Neuronal stem cell (in vitro differentiated cells): ENCODE results near the gene NUMA1.

ENCODE experiments used
- DNase-seq: peaks from one replicate; pipeline ENCODE4 v3.0.0-alpha.2; 2013; ENCODE audit warnings: low spot score
- H2AFZ ChIP-seq: one replicate; pipeline ENCODE4 v1.6.1; 2013; ENCODE audit warnings: mild to moderate bottlenecking, low read length, inconsistent platforms
- H2AK5ac ChIP-seq: 2 replicates; pipeline ENCODE4 v1.6.1; 2013; ENCODE audit warnings: low read depth, mild to moderate bottlenecking, inconsistent platforms, low read length, moderate library complexity, mixed read lengths
- H2BK120ac ChIP-seq: 2 replicates; pipeline ENCODE4 v1.6.1; 2013; ENCODE audit warnings: low read depth, mild to moderate bottlenecking, inconsistent platforms, low read length, moderate library complexity, mixed read lengths
- H2BK12ac ChIP-seq: one replicate; pipeline ENCODE4 v1.6.1; 2013; ENCODE audit warnings: low read length, inconsistent platforms
- H2BK15ac ChIP-seq: 2 replicates; pipeline ENCODE4 v1.6.1; 2013; ENCODE audit warnings: mild to moderate bottlenecking, low read length, inconsistent platforms, mixed read lengths
- H2BK5ac ChIP-seq: one replicate; pipeline ENCODE4 v1.6.1; 2013; ENCODE audit warnings: inconsistent platforms, mild to moderate bottlenecking, low read length, moderate library complexity
- H3K14ac ChIP-seq: one replicate; pipeline ENCODE4 v1.6.1; 2013; ENCODE audit warnings: low read length, inconsistent platforms
- H3K18ac ChIP-seq: 2 replicates; pipeline ENCODE4 v1.6.1; 2013; ENCODE audit warnings: low read length, inconsistent platforms
- H3K23ac ChIP-seq: 2 replicates; pipeline ENCODE4 v1.6.1; 2013; ENCODE audit warnings: low read depth, mild to moderate bottlenecking, mixed read lengths, low read length, inconsistent platforms; ENCODE audit not compliant: poor library complexity
- H3K27ac ChIP-seq: replicated peaks from 3 replicates; pipeline ENCODE4 v1.5.1; 2013; ENCODE audit warnings: low read length, inconsistent platforms
- H3K27me3 ChIP-seq, 3 experiments: 2 replicates each; pipeline ENCODE4 v1.6.1; 2013; ENCODE audit warnings: low read length in 3 of 3, mild to moderate bottlenecking in 2 of 3, inconsistent platforms in 1 of 3, low read depth in 1 of 3, mixed read lengths in 1 of 3, moderate library complexity in 1 of 3; ENCODE audit not compliant: control insufficient read depth in 3 of 3, insufficient read depth in 3 of 3
- H3K36me3 ChIP-seq, 2 donors: replicated peaks in 1 of 2; 2 replicates each; pipeline ENCODE4 v1.6.1; 2013; ENCODE audit warnings: low read length in 2 of 2; ENCODE audit not compliant: control insufficient read depth in 2 of 2, insufficient read depth in 2 of 2
- H3K4ac ChIP-seq: 2 replicates; pipeline ENCODE4 v1.6.1; 2013; ENCODE audit warnings: inconsistent platforms, mild to moderate bottlenecking, low read length, moderate library complexity
- H3K4me1 ChIP-seq, 2 donors: 1 replicate in 1 of 2; 2 replicates in 1 of 2; pipeline ENCODE4 v1.6.1; 2013; ENCODE audit warnings: low read length in 2 of 2, low read depth in 1 of 2; ENCODE audit not compliant: control insufficient read depth in 2 of 2, insufficient read depth in 1 of 2
- H3K4me2 ChIP-seq: one replicate; pipeline ENCODE4 v1.6.1; 2013; ENCODE audit warnings: mild to moderate bottlenecking, low read length, inconsistent platforms; ENCODE audit not compliant: insufficient read depth, poor library complexity, severe bottlenecking
- H3K4me3 ChIP-seq, 2 donors: 2 replicates each; pipeline ENCODE4 v1.5.1; 2013; ENCODE audit warnings: low read length in 2 of 2, mild to moderate bottlenecking in 2 of 2, inconsistent platforms in 1 of 2, moderate library complexity in 1 of 2
- H3K79me1 ChIP-seq: one replicate; pipeline ENCODE4 v1.6.1; 2013; ENCODE audit warnings: low read depth, mild to moderate bottlenecking, inconsistent platforms, low read length, moderate library complexity
- H3K9ac ChIP-seq: one replicate; pipeline ENCODE4 v1.6.1; 2013; ENCODE audit warnings: mild to moderate bottlenecking, low read depth, low read length, inconsistent platforms; ENCODE audit not compliant: poor library complexity
- H3K9me3 ChIP-seq, 2 donors: replicated peaks in 1 of 2; 2 replicates each; pipeline versions ENCODE3 to v1.6.1; 2013; ENCODE audit warnings: low read length in 2 of 2, mild to moderate bottlenecking in 2 of 2, inconsistent platforms in 1 of 2, low read depth in 1 of 2, mixed read lengths in 1 of 2, moderate library complexity in 1 of 2; ENCODE audit not compliant: control insufficient read depth in 2 of 2, insufficient read depth in 1 of 2
- H4K8ac ChIP-seq: one replicate; pipeline ENCODE4 v1.6.1; 2013; ENCODE audit warnings: low read depth, mild to moderate bottlenecking, inconsistent platforms, low read length, moderate library complexity
- H4K91ac ChIP-seq: one replicate; pipeline ENCODE4 v1.6.1; 2013; ENCODE audit warnings: low read length, low read depth, mild to moderate bottlenecking, inconsistent platforms; ENCODE audit not compliant: poor library complexity
- WGBS, 2 donors: extraction: QIAGEN DNeasy Blood & Tissue Kit; methylation state at CpG; one replicate each; pipeline ENCODE4 v1.1.7; 2013; ENCODE audit warnings: missing lambda C conversion rate in 2 of 2, mixed read lengths in 1 of 2; ENCODE audit not compliant: insufficient read length in 2 of 2, insufficient replicate concordance in 1 of 2; ENCODE audit errors: extremely low coverage in 2 of 2; 5-methylcytosine and 5-hydroxymethylcytosine counted together

NUMA1 gene

DNA sequence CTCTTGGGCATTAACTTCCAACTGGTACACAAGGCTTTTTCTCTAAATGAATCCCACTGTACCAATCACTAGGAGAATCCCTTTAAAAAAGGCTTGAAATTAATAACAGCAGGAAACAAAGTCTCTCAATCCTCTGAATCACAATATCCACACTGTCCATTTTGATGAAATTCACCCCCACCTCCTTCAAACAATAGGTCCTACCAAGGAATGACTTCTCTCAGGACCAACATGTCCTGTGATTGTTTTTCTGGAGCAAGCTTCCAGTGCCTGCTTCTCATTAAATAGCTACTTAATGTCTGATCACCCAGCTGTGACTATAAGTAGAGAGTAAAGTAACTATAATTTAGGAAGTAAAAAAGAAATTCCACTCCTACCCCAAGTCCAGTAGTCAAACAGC lies 13.1 kb downstream of the NUMA1 start:
- Histone ChIP-seq H4K8ac (no peak overlapping the region), H3K4me3 (no peak overlapping the region), H3K14ac (no peak overlapping the region), H2AFZ (no peak overlapping the region), H2AK5ac (no peak overlapping the region), H2BK12ac (no peak overlapping the region), H3K79me1 (peaks cover 6% of the 10 kb centered on the region), H2BK15ac (no peak overlapping the region), H3K23ac (no peak overlapping the region), H3K27me3 (no peaks in the 10 kb centered on the region), H3K36me3 (peaks cover 6 to 65% of the 10 kb centered on the region in 2 donors), H3K4me1 (peaks cover 9 to 17% of the 10 kb centered on the region in 2 donors), H2BK5ac (no peak overlapping the region), H3K18ac (no peak overlapping the region), H3K4ac (no peak overlapping the region), H3K9ac (no peak overlapping the region), H3K27ac (no peak overlapping the region), H4K91ac (no peak overlapping the region), H3K4me2 (no peak overlapping the region), H2BK120ac (no peak overlapping the region), H3K9me3 (no peaks in the 10 kb centered on the region)
- DNase-seq: no peak

DNA sequence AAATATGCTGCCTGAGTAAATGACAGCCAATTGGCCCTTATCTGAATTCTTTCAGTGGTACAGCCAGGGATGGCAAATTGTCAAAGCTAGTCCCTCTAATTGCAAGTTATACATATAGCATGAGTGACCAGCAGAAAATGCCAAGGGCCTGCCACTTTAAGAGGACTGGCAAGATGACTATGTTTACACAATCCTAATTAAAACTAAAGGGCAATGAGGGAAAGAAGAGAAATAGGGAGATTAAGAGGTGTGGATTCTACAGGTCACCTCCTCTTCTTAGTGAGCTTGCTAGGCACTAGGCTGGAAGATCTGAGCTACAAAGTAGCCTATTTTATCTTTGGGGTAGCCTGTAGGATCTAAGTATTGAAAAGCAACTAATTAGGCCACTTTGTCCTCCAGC lies 13.5 kb downstream of the NUMA1 start:
- peaks cover 4% of the 10 kb centered on the region for H3K79me1 ChIP-seq
- no peak overlapping the region for H2BK15ac ChIP-seq
- H3K4me3 ChIP-seq: no peak overlapping the region
- H2BK12ac ChIP-seq: no peak overlapping the region
- no peaks in the 10 kb centered on the region for H3K9me3 ChIP-seq
- H2BK120ac ChIP-seq: no peak overlapping the region
- no peak overlapping the region for H3K4ac ChIP-seq
- no peak overlapping the region for H2AK5ac ChIP-seq
- no peak overlapping the region for H3K9ac ChIP-seq
- no peak for DNase-seq
- H3K27me3 ChIP-seq: no peaks in the 10 kb centered on the region
- no peak overlapping the region for H3K18ac ChIP-seq
- H3K4me1 ChIP-seq: peaks cover 5 to 13% of the 10 kb centered on the region in 2 donors
- H4K91ac ChIP-seq: no peak overlapping the region
- H2AFZ ChIP-seq: no peak overlapping the region
- peaks cover 7 to 69% of the 10 kb centered on the region in 2 donors for H3K36me3 ChIP-seq
- H3K27ac ChIP-seq: no peak overlapping the region
- H2BK5ac ChIP-seq: no peak overlapping the region
- H3K23ac ChIP-seq: no peak overlapping the region
- H3K4me2 ChIP-seq: no peak overlapping the region
- no peak overlapping the region for H3K14ac ChIP-seq
- H4K8ac ChIP-seq: no peak overlapping the region

DNA sequence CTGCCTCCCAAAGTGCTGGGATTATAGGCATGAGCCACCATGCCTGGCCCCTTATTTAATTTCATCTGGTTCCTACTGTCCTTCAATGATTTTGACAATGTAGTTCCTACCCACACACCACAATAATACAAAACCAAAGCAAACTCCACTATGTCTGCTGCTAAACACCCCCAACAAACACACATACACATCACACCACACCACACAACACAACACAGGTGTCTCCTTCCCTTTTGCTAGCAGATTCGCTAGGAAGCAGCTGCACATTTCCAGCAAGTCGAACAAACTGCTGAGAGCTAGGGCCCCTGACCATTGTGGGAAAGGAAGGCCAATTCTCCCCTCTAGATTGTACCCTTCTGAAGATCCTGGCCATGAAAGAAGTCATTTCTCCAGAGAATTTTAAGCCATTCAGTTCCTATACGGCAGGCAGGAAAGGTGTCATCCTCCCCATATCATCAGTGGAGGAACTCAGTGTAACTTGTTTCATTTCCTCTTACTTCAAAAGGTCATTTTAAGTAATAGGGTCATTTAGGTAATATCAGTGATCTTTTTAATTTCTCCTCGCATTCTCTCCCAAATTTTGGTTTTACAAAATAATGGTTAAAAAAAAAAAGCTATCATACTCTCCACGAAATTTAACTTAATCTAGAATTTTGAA lies 18.5 kb downstream of the NUMA1 start:
- Histone ChIP-seq H4K91ac (no peak overlapping the region), H3K4me1 (peaks cover 0 to 1% of the 10 kb centered on the region in 2 donors), H2BK120ac (no peak overlapping the region), H3K79me1 (peaks cover 4% of the 10 kb centered on the region), H3K23ac (no peak overlapping the region), H3K27ac (no peak overlapping the region), H3K18ac (no peak overlapping the region), H3K9ac (no peak overlapping the region), H2BK15ac (no peak overlapping the region), H3K4me3 (no peak overlapping the region), H3K9me3 (no peaks in the 10 kb centered on the region), H3K36me3 (peaks cover 5 to 74% of the 10 kb centered on the region in 2 donors), H3K4me2 (no peak overlapping the region), H2BK12ac (no peak overlapping the region), H4K8ac (no peak overlapping the region), H3K27me3 (peaks cover 0 to 2% (median 0%) of the 10 kb centered on the region in 3 experiments), H2AK5ac (no peak overlapping the region), H2AFZ (no peak overlapping the region), H3K14ac (no peak overlapping the region), H2BK5ac (no peak overlapping the region), H3K4ac (no peak overlapping the region)
- WGBS, 2 donors: no CpG with 5 or more reads among the region's 5 CpGs
- no peak for DNase-seq

DNA sequence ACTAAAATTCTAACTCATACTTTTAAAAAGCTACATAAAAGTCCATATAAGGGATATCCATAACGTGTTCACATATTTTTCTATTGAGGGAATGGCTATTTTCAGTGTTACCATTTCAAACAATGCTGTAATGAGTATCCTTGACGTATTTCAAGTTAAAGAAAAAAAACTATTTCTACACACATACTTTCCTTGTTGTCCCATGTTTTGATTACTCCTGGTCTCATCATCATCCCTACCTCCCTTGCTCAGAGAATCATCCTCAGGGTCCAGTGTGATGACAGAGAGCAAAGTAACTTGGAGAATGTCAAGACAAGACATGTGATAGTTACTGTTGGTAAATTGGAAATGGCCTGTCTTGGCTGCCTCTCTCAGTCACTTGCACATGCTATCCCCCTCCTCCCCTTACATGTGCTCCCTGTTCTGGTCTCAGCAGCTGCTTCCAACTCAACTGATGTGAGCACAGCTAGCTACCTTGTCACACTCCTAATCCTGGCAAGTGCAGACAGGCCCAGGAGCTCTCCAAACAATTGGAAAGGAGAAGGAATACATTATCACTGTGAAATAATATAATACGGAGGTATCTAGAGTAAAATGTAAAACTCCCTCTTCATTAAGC lies 21.8 kb downstream of the NUMA1 start:
- no peak overlapping the region for H2BK120ac ChIP-seq
- no peaks in the 10 kb centered on the region for H3K4me1 ChIP-seq
- no peak overlapping the region for H4K8ac ChIP-seq
- no peak overlapping the region for H2BK12ac ChIP-seq
- H4K91ac ChIP-seq: no peak overlapping the region
- no peak overlapping the region for H3K4me3 ChIP-seq
- H3K4ac ChIP-seq: no peak overlapping the region
- DNase-seq: no peak
- H3K27me3 ChIP-seq: peaks cover 0 to 2% (median 0%) of the 10 kb centered on the region in 3 experiments
- no peak overlapping the region for H3K9ac ChIP-seq
- no peak overlapping the region for H3K18ac ChIP-seq
- H2AK5ac ChIP-seq: no peak overlapping the region
- H3K27ac ChIP-seq: no peak overlapping the region
- no peak overlapping the region for H3K23ac ChIP-seq
- no peak overlapping the region for H2BK15ac ChIP-seq
- H2AFZ ChIP-seq: no peak overlapping the region
- H3K9me3 ChIP-seq: no peaks in the 10 kb centered on the region
- peaks cover 4% of the 10 kb centered on the region for H3K79me1 ChIP-seq
- no CpG with 5 or more reads among the region's 3 CpGs for WGBS, 2 donors
- H3K4me2 ChIP-seq: no peak overlapping the region
- peaks cover 4 to 53% of the 10 kb centered on the region in 2 donors for H3K36me3 ChIP-seq
- H3K14ac ChIP-seq: no peak overlapping the region
- H2BK5ac ChIP-seq: no peak overlapping the region
